ENCODE results near the gene BDKRB1. TPM values are rescaled to one million over a fixed set of nuclear protein-coding genes. Genes with fewer than 3 reads are reported as not detected.

Gene BDKRB1
- total RNA-seq, 4 donors from 2014 or later: 0.78 to 1.0 (median 0.94) TPM; not detected in 1

GRCh38 chr14:96257056-96257455, 1.0 kb downstream of the BDKRB1 start:
- no peak overlapping the region for H3K4me3 ChIP-seq (replicated peaks in 1 of 3)
- 73 to 88% methylated on average over 8 of the region's 8 CpGs for WGBS, 2 donors
- no peaks in the 10 kb centered on the region for H3K27me3 ChIP-seq
- no peak for TF ChIP-seq POLR2A (IDR thresholded peaks at IDR 0.05)
- H3K9me3 ChIP-seq: no peaks in the 10 kb centered on the region
- H3K36me3 ChIP-seq: no peaks in the 10 kb centered on the region
- DNase-seq: no peak
- H3K4me1 ChIP-seq: no peaks in the 10 kb centered on the region
- intact Hi-C loops (cut with DNase I): no loop called here
- no peak overlapping the region for H3K27ac ChIP-seq

GRCh38 chr14:96257900-96258299, 1.9 kb downstream of the BDKRB1 start:
- no peaks in the 10 kb centered on the region for H3K27me3 ChIP-seq
- TF ChIP-seq POLR2A (IDR thresholded peaks at IDR 0.05) (no peak), CTCF (IDR thresholded peaks at IDR 0.05) (no peak)
- no peak overlapping the region for H3K27ac ChIP-seq
- H3K4me3 ChIP-seq (replicated peaks in 1 of 3): no peak overlapping the region
- intact Hi-C loops (cut with DNase I): no loop called here
- no peak for DNase-seq
- no peaks in the 10 kb centered on the region for H3K9me3 ChIP-seq
- no peaks in the 10 kb centered on the region for H3K36me3 ChIP-seq
- H3K4me1 ChIP-seq: no peaks in the 10 kb centered on the region

- no peaks in the 10 kb centered on the region for H3K27me3 ChIP-seq
- DNase-seq: no peak
- no peak for TF ChIP-seq CTCF (IDR thresholded peaks at IDR 0.05)
- TF ChIP-seq POLR2A (IDR thresholded peaks at IDR 0.05): no peak
- intact Hi-C loops (cut with DNase I): no loop called here
- no peaks in the 10 kb centered on the region for H3K36me3 ChIP-seq
- no peaks in the 10 kb centered on the region for H3K9me3 ChIP-seq
- H3K4me3 ChIP-seq (replicated peaks in 1 of 3): no peak overlapping the region
- no peaks in the 10 kb centered on the region for H3K4me1 ChIP-seq
- H3K27ac ChIP-seq: no peak overlapping the region
- WGBS, 2 donors: 75% methylated on average over 2 of the region's 2 CpGs
Measured at GRCh38 chr14:96260341-96260821, 4.4 kb downstream of the BDKRB1 start.

GRCh38 chr14:96261053-96261452, 5.0 kb downstream of the BDKRB1 start:
- TF ChIP-seq POLR2A (IDR thresholded peaks at IDR 0.05) (no peak), CTCF (IDR thresholded peaks at IDR 0.05) (no peak)
- no peak for DNase-seq
- Histone ChIP-seq H3K27me3 (no peaks in the 10 kb centered on the region), H3K36me3 (no peaks in the 10 kb centered on the region), H3K27ac (no peak overlapping the region), H3K4me1 (no peaks in the 10 kb centered on the region), H3K9me3 (no peaks in the 10 kb centered on the region), H3K4me3 (replicated peaks in 1 of 3) (no peak overlapping the region)
- WGBS, 2 donors: 72 to 82% methylated on average over 5 of the region's 5 CpGs
- intact Hi-C loops (cut with DNase I): no loop called here

- H3K9me3 ChIP-seq: no peaks in the 10 kb centered on the region
- 86 to 90% methylated on average over 12 to 14 of the region's 16 CpGs for WGBS, 2 donors
- no peaks in the 10 kb centered on the region for H3K27me3 ChIP-seq
- H3K4me1 ChIP-seq: no peaks in the 10 kb centered on the region
- no peak for TF ChIP-seq CTCF (IDR thresholded peaks at IDR 0.05)
- TF ChIP-seq POLR2A (IDR thresholded peaks at IDR 0.05): no peak
- no peak overlapping the region for H3K4me3 ChIP-seq (replicated peaks in 1 of 3)
- H3K27ac ChIP-seq: no peak overlapping the region
- DNase-seq: no peak
- no peaks in the 10 kb centered on the region for H3K36me3 ChIP-seq
- intact Hi-C loops (cut with DNase I): no loop called here
Measured at GRCh38 chr14:96261772-96262655, 6.0 kb downstream of the BDKRB1 start.

Measured in thyroid gland (tissue), 4 donors.